ENCODE results near the gene UNC93A.

DNA sequence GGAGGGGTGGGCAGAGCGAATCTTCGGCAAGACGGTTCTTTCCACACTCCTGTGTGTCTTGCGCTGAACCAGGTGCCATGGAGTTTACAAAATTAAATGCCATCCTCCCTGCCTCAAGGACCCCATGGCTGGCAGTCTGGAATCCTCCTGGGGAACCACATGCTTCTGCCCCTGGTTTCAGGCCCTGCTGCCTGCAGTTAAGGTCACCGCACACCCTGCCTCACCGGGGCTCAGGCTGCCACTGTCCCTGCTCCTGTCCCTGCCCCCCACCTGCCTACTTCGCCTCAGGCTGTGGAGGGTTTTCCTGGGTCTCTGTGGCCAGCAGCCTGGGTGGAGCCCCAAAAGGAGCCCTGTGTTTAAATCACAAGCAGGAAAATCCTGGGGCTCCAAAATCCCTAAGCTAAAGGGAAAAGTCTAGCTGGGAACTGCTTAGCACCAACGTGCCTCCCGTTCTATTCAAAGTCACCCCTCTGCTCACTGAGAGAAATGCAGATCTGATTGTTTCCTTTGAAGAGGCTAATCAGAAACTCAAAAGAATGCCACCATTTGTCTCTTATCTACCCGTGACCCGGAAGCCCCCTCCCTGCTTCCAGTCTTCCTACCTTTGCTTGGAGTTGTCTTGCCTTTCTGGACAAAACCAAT, 23.2 kb downstream of the UNC93A start:
- TF ChIP-seq, protein P1, sequence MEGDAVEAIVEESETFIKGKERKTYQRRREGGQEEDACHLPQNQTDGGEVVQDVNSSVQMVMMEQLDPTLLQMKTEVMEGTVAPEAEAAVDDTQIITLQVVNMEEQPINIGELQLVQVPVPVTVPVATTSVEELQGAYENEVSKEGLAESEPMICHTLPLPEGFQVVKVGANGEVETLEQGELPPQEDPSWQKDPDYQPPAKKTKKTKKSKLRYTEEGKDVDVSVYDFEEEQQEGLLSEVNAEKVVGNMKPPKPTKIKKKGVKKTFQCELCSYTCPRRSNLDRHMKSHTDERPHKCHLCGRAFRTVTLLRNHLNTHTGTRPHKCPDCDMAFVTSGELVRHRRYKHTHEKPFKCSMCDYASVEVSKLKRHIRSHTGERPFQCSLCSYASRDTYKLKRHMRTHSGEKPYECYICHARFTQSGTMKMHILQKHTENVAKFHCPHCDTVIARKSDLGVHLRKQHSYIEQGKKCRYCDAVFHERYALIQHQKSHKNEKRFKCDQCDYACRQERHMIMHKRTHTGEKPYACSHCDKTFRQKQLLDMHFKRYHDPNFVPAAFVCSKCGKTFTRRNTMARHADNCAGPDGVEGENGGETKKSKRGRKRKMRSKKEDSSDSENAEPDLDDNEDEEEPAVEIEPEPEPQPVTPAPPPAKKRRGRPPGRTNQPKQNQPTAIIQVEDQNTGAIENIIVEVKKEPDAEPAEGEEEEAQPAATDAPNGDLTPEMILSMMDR (conservative IDR thresholded peaks at IDR 0.05 in 1 of 2, IDR thresholded peaks at IDR 0.05 in 1 of 2; ENCODE audit: low read depth in 1 of 2, low read length in 2 of 2): no peak
- TF ChIP-seq EZH2 (IDR thresholded peaks at IDR 0.05; ENCODE audit: low read length, missing control alignments): no peak

Data from fibroblast of lung (primary cell).